Activated CD8-positive, alpha-beta memory T cell treated with anti-CD3 and anti-CD28 coated beads, Interleukin-2, amount 50 U/mL, for 4 hours (primary cell): ENCODE results near the gene SCN3A.

Experiments
- DNase-seq: peaks from one replicate; pipeline ENCODE4 v3.0.0-alpha.2; 2020

Gene SCN3A

DNA sequence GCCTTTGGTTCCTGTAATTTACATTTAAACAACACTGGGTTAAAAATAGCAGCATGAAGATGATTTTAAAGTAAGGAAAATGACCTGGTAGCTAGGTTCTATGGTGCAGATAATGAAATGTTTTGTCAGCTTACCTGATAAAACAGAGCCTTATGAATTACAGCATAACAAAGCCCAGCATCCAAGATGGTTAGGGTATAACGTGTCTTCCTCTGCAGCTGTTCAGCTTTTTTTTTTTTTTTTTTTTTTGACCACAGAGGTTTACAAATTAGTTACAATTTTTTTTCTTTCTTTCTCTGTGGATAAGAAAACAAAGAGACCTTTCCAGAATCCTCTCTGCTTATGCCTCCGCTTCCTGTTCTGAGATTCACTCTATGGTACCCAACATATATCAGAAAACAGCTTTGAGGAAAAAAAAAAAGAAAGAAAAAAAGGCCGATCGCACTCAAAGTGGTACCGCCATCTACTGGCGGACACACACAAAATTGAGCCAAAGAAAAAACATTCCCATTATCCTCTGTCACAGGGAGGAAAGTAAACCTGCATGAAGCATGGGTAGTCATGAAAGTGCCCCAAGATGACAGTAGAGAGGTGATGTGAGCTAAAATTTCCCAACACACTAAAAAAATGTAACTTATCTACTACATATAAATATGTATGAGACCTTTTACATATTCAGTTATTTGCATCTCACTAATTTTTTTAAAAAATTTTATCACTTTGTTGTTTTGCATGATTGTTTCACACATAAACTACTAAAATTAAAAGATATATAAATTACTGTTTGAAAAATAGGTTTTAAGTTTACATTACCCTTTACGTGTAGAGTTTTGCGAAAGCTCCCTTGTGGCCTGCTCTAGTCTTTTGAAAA is at the start of gene SCN3A:
SCN3A (minus strand) TSS at position 362 of the 871 bp plus-strand sequence. CDS start 27,656 bp downstream, outside the sequence.
- DNase-seq = no peak

DNA sequence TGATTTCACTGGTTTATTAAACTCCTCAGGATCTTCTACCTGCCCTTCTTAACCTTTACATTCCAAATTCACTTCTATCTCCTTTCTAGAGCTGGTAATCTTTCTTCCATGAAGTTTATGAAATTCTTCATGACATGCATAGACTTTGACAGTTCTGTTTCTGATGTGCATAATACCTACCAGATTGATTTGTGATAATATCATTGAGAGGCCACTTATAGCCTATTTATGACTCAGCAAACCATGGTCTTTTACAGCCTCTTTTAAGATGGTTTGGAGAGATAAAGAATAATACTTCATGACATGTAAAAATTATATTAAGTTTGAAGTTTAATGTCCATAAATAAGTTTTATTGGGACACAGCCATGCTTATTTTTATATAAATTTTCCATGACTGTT is 49.3 kb upstream of the SCN3A start:
- no peak for DNase-seq

DNA sequence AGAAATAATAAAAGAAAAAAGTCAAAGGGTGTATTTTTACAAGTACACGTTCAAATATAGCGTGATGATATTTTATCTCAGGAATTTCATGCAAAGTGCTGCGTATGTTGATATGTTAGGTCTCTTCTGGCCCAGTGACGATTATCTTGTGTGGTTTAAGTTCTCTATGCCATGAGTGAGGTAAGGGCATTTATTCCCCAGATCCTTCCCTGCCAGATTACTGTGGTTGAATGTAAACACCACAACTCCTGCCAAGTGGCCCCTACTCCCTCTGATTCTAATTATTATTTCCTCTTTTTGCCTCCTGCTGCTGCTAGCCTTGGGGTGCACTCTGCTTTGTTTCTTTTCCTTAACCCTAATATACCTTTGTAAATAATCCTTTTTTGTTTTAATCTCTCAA is 47.5 kb upstream of the SCN3A start:
- DNase-seq = no peak

DNA sequence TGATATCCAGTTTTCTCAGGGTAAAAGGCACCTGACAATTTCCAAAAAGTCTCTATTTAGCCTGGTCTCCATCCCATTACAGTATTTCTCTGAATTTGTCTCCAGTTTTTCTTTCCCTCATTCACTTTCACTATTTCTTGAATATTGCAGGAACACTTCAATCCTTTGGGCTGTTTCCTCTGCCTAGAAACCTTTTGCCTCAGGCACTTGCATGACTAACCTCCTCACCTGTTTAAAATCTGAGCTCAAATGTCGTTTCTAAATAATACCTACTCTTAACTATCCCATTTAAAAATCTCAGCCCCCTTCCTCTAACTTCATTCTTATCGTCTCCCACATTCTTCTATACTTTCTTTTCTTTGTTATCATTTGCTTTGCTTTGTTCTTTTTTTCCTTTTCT is 44.4 kb upstream of the SCN3A start:
- DNase-seq = no peak

DNA sequence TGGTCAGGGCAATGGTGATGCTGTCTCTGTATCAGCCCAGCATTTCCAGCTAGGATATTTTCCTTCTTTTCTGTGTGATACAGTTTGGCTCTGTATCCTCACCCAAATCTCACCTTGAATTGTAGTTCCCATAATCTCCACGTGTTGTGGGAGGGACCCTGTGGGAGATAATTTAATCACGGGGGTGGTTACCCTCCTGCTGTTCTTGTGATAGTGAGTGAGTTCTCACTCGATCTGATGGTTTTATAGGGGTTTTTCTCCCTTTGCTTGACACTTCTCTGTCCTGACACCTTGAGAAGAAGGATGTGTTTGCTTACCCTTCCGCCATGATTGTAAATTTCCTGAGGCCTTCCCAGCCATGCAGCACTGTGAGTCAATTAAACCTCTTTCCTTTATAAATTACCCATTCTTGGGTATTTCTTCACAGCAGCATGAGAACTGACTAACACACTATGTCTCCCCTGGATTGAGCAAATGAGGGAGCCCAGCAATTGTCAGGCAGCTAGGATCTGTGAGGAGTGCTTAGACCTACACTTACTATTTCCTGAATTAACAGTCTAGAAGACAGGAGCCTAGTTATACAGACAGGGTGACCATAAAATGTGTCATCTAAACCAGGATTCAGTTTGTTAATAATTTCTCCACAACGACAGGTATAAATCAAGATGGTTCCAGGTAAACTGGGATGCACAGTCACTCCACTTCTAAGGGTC is 41.4 kb upstream of the SCN3A start:
- no peak for DNase-seq

DNA sequence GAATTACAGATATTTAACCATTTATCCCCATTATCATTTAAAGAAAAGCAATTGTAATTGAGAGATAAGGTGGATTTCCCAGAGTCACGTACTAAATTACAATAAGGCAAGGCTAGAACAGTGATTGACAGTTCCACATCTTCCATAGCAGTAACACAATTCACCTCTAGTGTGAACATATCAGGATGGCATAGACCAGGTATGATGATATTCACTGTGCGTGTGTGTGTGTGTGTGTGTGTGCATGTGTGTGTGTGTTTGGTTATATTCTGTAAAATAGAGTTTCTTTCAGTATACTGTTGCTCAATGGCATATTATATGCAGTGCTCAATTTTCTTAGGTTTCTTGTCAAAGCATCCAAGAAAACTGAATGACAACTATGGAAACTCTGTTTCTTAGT is 37.1 kb upstream of the SCN3A start:
- no peak for DNase-seq

DNA sequence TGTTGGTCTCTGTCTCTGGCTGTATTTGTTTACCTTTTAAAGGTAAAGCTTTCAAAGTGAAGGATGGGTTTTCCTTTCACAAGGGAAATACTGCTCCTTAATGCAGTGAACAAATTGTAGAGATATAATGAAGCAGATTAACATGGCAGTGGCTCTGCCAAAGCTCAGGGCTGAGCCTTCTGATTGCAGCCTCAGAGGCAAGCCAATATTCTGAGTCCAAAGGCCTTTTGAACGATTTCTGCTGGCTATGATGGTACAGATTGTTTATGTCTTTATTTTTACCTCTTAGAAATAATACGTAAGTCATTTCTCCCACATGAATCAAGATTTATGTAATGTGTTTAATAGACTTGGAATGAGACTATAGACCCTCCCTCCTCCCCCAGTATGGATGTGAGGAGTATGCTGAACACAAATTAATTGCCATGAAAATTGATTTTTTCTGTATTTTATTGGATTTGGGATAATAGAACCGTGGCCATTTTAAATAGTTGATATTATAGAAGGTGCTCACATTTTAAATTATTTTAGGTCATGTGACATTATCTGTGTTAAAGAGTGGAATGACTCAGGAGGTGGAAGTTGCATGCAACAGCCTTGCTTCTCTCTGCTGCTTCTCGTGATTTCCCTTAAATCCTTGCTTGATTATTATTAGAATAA is 36.1 kb upstream of the SCN3A start:
- DNase-seq = no peak

DNA sequence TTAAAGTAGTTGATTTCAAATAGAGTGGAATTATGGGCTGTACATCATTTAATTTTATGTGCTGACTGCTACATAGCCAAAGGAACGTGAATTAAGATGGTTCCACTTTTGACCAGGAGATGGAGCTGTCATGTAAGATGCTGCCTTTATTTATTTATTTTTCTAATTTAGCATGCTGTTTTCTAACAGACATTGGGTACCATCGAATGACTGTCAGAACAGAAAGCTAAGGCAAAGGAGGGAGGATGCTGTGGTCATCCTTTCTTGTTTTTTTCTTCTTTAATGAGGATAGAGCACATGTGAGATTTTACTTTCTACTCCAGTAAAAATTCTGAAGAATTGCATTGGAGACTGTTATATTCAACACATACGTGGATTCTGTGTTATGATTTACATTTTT is 35.4 kb upstream of the SCN3A start, which contains the start of gene SCN2A:
SCN2A (plus strand) TSS at position 185 of the 400 bp plus-strand sequence. CDS start 56,410 bp downstream, outside the sequence.
- no peak for DNase-seq

DNA sequence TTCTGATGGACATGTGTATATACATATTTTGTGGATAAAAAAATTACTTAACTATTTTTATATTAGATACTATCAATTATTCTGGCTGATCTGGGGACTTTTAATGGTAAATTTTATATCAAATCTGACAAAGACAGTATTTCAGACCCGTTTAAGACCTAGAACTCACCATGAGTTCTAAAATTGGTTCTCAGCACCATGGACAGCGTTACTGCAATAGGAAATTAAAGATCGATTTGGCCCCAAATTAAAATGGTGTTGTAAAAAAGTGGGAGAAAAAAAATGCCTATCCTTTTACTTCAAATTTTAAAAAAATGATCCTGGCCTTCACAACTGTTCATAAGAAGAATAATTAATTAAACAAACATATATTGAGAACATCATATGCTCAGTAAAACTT is 34.4 kb upstream of the SCN3A start:
- DNase-seq = no peak

DNA sequence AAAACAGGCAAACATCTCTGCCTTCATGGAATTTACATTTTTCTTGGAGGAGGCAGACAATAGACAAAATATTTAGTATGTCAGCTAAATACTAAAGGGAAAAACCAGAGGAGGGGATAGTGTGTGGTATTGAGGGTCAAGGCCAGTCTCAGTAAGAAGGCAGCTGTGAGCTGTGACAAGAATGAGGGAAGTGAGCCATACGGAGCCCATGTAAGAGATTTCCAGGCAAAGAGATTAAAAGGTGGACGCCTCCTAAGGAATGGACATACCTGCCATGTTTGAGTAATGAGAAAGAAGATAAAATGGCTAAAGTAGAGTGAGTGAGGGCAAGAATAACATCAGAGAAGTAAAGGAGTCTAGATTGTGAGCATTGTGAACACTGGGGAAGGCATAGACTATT is 33.2 kb upstream of the SCN3A start:
- DNase-seq = no peak

DNA sequence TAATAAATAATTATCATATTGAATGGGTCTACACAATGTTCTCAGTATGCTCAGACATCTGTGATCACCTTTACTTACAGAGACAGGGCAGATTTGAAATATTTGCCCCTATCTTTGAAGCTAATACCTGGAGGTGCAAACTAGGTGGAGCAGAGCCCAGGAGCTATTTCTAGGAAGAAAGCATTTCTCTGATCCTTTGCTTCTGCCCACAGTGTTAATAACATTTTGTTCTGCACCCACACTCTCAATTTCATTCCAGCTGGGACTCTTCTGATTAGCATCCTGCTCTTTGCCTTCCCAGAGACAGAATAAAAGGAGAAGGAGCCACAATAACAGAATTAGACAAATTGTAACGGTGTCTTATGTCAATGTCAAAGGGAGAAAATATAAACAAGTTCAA is 23.7 kb upstream of the SCN3A start:
- no peak for DNase-seq

DNA sequence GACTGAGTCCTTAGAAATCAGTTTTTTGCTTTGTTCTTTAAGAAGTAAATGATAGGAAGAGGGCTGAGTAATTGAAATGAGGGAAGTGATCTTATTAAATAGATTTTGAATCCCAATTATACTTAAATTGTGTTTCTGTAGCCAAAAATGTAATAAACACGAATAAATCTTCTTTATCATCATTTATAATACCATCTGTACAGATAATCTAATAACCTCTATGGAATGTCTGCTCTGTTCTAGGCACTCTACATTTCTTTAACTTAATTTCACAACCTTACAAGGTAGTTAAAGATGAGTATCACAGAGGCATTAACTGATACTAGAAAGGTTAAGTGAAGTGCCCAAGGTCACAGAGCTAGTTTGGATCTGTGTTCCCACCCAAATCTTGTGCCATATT is 21.1 kb upstream of the SCN3A start:
- DNase-seq = no peak

DNA sequence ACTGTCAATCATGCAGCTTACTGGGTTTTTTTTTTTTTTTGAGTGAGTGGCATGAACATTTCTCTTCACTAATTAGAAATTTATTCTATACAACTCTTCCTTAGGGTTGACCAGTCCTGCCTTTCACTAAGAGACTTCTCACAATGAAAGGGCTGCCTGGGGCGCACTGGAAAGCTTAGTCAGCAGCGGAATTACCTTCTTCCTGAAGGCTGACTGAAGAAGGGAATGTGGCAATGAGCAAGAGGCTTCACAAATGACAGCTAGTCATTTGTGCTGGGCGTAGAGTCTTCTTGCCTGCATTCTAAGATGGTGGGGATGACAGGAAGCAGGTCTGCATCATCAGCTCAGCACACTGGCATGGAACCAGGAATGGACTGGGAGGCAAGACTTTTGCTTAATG is 15.6 kb upstream of the SCN3A start:
- DNase-seq = no peak

DNA sequence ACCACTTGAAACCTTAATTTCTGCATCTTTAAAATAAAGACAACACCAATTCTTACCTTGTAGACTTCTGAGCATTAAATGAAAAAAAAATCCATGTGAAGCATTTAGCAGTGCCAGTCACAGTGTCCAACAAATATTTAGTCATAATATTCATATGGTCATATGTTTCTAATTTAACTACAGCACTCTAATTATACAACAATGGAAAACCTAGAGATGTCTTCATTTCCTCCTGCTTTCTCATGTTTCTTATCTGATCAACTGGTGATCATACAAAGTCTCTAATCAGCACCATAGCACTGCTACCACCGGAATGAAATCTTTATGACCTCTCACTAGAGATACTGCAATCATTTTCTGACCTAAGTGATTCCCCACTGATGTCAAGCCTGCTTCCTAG is 10.2 kb upstream of the SCN3A start:
- DNase-seq = no peak

DNA sequence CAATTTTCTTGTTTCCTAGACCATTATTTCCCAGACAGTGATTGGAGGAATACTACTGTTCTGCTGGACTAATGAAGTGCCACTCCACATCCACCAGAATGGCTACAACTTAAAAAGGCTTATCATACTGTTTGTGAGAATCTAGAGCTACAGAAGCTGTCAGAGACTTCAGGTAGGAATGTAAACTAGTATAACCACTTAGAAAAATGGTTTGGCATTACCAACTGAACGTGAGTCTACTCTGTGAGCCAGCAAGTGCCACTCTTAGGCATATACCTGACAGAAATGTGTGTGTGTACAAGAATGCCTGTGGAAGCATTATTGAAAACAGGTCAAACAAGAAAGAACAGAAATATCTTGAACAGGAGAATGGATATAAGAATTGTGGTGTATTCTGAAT is 4.2 kb upstream of the SCN3A start:
- no peak for DNase-seq

DNA sequence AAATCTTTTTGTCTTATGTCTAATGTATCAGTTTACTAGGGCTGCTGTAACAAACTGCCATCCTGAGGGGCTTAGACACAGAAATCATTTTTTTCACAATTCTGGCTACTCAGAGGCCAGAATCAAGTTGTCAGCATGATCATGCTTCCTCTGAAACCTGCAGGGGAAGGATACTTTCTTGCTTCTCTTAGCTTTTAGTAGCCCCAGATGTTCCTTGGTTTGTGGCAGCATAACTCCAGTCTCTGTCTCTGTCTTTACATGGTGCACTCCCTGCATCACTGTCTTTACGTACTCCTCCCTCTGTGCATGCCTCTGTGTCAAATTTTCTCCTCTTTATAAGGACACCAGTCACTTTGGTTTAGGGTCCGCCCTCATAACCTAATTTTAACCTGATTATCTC is 2.0 kb upstream of the SCN3A start:
- no peak for DNase-seq

DNA sequence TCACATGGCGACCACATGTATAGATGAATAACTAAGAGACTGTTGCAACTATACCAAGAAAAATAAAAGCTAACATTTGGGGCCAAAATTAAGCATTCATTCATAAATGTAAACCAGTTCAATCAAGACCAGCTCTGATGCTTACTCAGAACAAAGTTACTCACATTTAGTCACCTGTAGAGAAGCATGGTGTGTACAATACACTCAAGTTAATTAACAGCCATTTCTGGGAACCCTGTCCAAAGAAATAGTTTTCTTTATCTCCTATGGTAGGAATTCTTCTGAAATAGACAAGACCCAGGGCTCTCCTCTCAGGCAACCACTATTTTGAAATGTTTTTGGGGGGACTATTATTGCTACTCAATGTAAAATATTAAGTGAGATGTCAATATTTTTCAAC is 1.6 kb downstream of the SCN3A start:
- DNase-seq = no peak

DNA sequence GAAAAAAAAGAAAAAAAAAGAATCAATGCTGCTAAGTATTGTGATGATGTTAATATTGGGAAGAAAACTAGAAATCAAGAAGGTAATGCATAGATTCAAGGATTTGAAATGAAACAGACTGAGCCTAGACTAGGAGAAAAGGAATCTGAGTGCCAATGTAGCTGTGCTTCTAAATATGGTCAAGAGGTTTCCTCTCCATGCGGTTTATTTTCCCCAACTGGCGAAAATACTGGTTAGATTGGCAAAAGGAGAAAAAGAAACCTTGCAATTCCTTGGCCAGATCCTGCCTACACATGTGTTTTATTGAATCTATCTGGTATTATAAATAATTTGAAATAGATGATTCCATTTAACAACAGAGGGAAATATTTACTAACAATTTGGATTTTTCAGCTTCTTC is 5.7 kb downstream of the SCN3A start:
- no peak for DNase-seq

DNA sequence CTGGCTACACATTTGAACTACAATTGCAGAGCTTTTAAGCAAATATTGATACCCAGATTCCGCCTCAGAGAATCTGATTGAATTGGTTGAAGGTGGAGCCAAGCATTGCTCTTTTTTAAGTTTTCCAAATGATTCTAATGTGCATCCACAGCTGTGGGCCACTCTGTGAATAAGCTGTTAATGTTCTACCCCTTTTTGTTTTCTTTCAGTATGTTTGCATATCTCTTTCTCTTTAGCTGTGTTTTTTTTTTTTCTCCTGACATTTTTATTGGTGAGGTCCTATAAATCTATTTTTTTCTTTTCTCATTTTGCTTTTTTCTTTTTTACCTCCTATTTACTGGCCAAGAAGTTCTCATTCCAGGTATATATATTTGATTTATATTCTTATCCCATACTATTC is 6.5 kb downstream of the SCN3A start:
- no peak for DNase-seq

DNA sequence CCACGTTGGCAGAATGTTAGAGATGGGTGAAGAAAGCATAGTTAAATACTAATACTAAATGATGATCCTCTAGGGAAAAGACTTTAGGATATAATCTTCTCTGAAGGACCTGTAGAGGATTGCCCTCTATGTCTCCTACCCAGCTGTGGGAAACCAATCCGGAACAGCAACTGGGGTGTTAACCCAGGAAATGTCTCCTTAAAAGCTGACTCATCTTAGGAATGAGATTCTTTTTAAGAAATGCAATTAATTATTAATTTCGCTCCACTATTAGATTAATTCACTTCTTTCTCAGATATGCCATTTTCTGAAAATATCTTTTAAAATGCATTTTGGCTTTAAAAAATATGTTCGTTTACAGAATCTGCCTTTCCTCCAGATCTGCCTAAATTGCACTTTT is 7.4 kb downstream of the SCN3A start:
- DNase-seq = no peak

DNA sequence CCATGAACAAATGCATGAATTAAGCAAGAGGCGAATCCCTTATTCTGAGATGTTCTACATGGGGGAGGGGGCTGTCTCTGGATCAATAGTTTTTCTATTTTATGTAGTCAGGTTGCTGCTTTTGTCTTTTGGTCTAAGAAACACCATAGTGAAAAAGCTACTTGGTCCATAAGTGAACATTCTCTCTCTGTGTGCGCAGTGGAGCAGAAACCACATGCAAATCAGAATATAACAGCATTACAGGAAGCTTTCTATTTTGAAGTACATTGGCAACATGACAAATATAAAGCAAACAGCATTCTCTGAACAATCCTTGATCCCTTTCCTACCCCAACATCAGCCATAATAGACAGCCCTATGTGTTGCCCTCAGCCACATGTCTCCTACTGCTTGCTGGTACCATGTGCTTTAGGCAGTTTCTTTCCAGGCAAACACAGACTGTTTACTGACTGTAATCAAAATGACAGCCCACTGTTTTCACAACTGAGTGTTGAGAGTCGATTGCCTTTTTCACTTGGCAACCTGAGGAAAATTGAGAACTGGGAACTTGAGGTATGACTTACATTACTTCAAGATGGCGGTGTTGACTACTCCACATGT is 10.6 kb downstream of the SCN3A start:
- no peak for DNase-seq

DNA sequence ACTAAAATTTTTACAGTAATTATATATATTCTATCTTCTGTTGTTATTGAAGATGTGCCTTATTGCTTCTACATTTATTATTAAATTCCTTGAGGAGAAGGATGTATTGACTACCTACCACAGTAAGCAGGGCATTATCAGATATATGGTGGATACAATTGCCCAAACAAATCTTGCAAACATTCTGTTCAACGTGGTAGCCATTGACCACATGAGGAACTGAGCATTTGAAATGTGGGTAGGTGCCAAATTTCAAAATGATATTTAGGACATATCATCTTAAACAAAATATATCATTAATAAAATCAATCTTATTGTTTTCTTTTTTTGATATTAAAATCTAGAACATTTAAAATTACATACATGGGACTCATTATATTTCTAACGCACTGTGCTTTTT is 11.1 kb downstream of the SCN3A start:
- no peak for DNase-seq

DNA sequence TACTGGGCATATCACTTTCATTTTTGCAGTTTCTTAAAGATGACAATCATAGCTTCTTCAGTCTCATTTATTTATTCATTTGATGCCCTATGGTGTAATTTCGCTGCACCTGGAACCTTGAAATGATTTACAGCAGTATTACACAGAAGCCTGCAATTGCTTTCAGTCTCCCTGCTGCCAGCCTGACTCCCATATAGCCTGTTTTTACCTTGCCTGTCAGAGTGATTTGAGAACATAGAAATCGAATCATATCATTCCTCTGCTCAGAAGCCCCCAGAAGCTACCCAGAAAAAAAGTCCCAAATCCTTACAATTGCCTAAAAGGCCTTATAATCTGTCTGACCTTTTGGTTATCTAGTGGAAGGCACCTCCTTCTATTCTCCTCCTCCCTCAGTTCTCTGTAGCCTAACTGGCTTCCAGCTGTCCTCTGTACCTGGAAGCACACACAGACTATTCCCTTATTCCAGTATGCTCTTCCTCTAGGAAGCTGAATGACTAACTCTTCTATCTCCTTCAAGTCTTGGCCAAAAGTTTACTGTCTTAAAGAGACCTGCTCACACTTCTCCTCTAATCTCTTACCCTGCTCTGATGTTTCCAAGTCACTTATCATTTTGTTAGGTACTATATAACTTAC is 12.6 kb downstream of the SCN3A start:
- DNase-seq = no peak
